ENCODE data around the gene CRB1. TPM values are rescaled to one million over a fixed set of nuclear protein-coding genes. Genes with fewer than 3 reads are reported as not detected.

Gene CRB1
- total RNA-seq, 1 experiment from 2014 or later = not detected

DNA sequence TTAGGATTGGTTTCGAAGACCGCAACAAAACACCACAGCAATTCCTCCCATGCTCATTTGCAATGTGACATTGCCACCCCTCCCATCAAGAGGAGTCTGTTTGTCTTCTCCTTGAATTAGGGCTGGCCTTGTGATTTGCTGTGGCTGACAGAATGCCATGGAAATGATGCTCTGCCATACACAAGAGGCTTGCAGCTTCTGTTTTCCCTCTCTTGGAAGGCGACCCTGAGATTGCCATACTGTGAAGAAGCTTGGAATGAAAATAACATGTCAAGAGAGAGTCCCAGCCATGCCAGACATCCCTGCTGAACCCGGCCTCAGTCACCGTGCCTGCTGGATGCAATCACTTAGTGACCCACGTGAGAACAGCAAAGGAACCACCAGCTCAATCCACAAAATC, 212.4 kb downstream of the CRB1 start:
- H2AK5ac ChIP-seq (ENCODE audit: insufficient read length, low read length) = no peak overlapping the region
- H3K79me2 ChIP-seq (ENCODE audit: insufficient read depth, low read length) = no peaks in the 10 kb centered on the region
- H3K27me3 ChIP-seq (ENCODE audit: insufficient read depth, low read length) = no peaks in the 10 kb centered on the region
- Mint-ChIP-seq H3K36me3 (ENCODE audit: insufficient read depth in 1 of 3, low read depth in 3 of 3) (no peaks in the 10 kb centered on the region), H3K27ac (0 out of 7 replicates have a peak overlapping the region, but pooled peaks of 1 of the 3 experiments have one; percentile 37), H3K9me3 (no peaks in the 10 kb centered on the region), H3K4me1 (peaks cover 0 to 3% of the 10 kb centered on the region in 2 experiments; a peak in 1 of 4 replicates), H3K27me3 (ENCODE audit: low read depth) (no peaks in the 10 kb centered on the region), H3K4me3 (no peak overlapping the region)
- H2AFZ ChIP-seq (ENCODE audit: low read length) = no peak overlapping the region
- H3K18ac ChIP-seq (ENCODE audit: insufficient read length, low read depth, low read length) = no peak overlapping the region
- no peaks in the 10 kb centered on the region for H3K9me3 ChIP-seq (ENCODE audit: control insufficient read depth, low read depth, low read length)
- no peak overlapping the region for H3K4me2 ChIP-seq (ENCODE audit: insufficient read depth, insufficient read length, low read length)
- WGBS (ENCODE audit: extremely low coverage, insufficient read length, low lambda C conversion rate) = no CpG with 5 or more reads among the region's 6 CpGs
- no peak overlapping the region for H4K91ac ChIP-seq (ENCODE audit: insufficient read length, low read depth, low read length)
- H4K20me1 ChIP-seq (ENCODE audit: control insufficient read depth, insufficient read depth, insufficient read length) = no peaks in the 10 kb centered on the region
- H2BK20ac ChIP-seq (ENCODE audit: low read depth, low read length, poor library complexity, severe bottlenecking) = no peak overlapping the region
- no peak overlapping the region for H3K4ac ChIP-seq (ENCODE audit: low read depth, low read length)
- no peak overlapping the region for H2BK120ac ChIP-seq (ENCODE audit: low read depth, low read length, poor library complexity, severe bottlenecking)
- no peaks in the 10 kb centered on the region for H3K23me2 ChIP-seq (ENCODE audit: insufficient read length, low read depth, low read length, poor library complexity, severe bottlenecking)
- no peak overlapping the region for H2BK12ac ChIP-seq (ENCODE audit: insufficient read length, low read depth, low read length)
- H3K4me1 ChIP-seq (ENCODE audit: insufficient read depth, low read length) = no peaks in the 10 kb centered on the region
- no peak overlapping the region for H3T11ph ChIP-seq (ENCODE audit: low read length)
- H3K9ac ChIP-seq (ENCODE audit: extremely low read depth, insufficient read length, low read length) = no peak overlapping the region
- H4K8ac ChIP-seq (replicated peaks; ENCODE audit: insufficient read length, low read depth, low read length) = no peak overlapping the region
- H4K5ac ChIP-seq (ENCODE audit: insufficient read length, low read depth, low read length) = no peak overlapping the region
- DNase-seq = no peak
- no peak overlapping the region for H3K56ac ChIP-seq (ENCODE audit: insufficient read length, low read depth, low read length)
- H3K27ac ChIP-seq (ENCODE audit: insufficient read length, low read depth, low read length) = no peak overlapping the region
- no peak overlapping the region for H2BK5ac ChIP-seq (ENCODE audit: insufficient read length, low read length)
- no peaks in the 10 kb centered on the region for H3K79me1 ChIP-seq (ENCODE audit: insufficient read depth, low read depth, low read length, poor library complexity, severe bottlenecking)
- H2BK15ac ChIP-seq (ENCODE audit: low read depth, low read length) = no peak overlapping the region
- H3K14ac ChIP-seq (ENCODE audit: insufficient read depth, low read length) = no peak overlapping the region
- H3K23ac ChIP-seq (ENCODE audit: insufficient read length, low read depth, low read length) = no peak overlapping the region
- TF ChIP-seq, protein P1, sequence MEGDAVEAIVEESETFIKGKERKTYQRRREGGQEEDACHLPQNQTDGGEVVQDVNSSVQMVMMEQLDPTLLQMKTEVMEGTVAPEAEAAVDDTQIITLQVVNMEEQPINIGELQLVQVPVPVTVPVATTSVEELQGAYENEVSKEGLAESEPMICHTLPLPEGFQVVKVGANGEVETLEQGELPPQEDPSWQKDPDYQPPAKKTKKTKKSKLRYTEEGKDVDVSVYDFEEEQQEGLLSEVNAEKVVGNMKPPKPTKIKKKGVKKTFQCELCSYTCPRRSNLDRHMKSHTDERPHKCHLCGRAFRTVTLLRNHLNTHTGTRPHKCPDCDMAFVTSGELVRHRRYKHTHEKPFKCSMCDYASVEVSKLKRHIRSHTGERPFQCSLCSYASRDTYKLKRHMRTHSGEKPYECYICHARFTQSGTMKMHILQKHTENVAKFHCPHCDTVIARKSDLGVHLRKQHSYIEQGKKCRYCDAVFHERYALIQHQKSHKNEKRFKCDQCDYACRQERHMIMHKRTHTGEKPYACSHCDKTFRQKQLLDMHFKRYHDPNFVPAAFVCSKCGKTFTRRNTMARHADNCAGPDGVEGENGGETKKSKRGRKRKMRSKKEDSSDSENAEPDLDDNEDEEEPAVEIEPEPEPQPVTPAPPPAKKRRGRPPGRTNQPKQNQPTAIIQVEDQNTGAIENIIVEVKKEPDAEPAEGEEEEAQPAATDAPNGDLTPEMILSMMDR (conservative IDR thresholded peaks at IDR 0.05) = no peak
